ENCODE results near the gene LMCD1. TPM values are rescaled to one million over a fixed set of nuclear protein-coding genes. Genes with fewer than 3 reads are reported as not detected.

LMCD1 gene
- total RNA-seq, 1 experiment from 2014 or later = 46.0 TPM

DNA sequence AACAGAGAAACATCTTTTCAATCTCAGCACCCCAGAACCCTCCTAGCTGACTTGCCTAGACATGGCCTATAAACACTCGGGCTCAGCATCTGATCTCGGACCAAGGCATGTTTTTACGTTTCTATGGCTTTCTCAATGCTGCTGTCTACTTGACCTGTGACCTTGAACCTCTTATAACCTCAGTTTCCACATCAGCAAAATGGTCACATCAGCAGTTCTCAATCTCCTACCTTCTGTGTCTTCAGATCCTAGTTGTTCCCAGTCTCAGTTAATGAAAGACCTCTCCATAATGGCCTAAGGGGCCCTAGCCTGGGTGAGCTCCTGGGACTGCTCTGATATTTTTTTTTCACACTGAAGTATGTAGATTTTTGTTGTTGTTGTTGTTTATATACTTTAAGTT lies 103.4 kb downstream of the LMCD1 start:
- Mint-ChIP-seq H3K9me3 (ENCODE audit: low read depth, unreplicated experiment) (no peaks in the 10 kb centered on the region), H3K4me3 (ENCODE audit: low read depth, unreplicated experiment) (no peak overlapping the region), H3K4me1 (ENCODE audit: low read depth, unreplicated experiment) (no peaks in the 10 kb centered on the region), H3K27ac (ENCODE audit: unreplicated experiment) (no peak overlapping the region), H3K36me3 (ENCODE audit: insufficient read depth, unreplicated experiment) (no peaks in the 10 kb centered on the region), H3K27me3 (ENCODE audit: unreplicated experiment) (no peaks in the 10 kb centered on the region)
- CTCF ChIA-PET = no interaction called here
- no TSS peak for BruUV-seq (replicated peaks)
- DNase-seq = no peak
- intact Hi-C loops (cut with micrococcal nuclease; ENCODE audit: unreplicated experiment) = no loop called here
- TF ChIP-seq, protein P1, sequence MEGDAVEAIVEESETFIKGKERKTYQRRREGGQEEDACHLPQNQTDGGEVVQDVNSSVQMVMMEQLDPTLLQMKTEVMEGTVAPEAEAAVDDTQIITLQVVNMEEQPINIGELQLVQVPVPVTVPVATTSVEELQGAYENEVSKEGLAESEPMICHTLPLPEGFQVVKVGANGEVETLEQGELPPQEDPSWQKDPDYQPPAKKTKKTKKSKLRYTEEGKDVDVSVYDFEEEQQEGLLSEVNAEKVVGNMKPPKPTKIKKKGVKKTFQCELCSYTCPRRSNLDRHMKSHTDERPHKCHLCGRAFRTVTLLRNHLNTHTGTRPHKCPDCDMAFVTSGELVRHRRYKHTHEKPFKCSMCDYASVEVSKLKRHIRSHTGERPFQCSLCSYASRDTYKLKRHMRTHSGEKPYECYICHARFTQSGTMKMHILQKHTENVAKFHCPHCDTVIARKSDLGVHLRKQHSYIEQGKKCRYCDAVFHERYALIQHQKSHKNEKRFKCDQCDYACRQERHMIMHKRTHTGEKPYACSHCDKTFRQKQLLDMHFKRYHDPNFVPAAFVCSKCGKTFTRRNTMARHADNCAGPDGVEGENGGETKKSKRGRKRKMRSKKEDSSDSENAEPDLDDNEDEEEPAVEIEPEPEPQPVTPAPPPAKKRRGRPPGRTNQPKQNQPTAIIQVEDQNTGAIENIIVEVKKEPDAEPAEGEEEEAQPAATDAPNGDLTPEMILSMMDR (IDR thresholded peaks at IDR 0.05; ENCODE audit: unreplicated experiment) = no peak

DNA sequence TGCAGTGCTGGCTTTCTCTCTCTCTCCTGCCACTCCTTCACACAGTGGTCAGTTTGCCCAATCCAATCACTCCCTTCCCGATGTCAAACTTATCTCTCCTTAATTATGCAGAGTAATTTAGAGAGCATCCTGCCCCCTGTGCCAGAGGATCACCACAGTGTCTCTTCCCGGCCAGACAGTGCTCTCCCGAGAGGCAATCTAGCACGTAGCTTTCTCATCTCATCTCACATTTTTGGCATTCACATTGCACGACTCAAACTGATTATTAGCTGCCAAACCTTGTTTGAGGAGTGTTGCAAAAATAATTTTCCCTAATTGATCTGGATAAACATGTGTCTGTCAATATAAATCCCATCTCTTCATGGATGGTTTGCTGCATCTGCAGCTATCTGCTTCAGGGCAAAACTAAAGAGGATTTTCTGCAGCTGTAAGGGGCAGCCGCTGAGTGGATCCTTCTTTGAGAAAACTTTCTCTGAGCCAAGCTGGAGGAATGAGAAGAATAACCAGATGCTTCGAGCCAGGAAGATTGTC lies 105.1 kb downstream of the LMCD1 start:
- intact Hi-C loops (cut with micrococcal nuclease; ENCODE audit: unreplicated experiment) = loop anchor here (1.0 kb wide), 1 partner anchor 164 kb away; no protein-coding TSS in a partner anchor
- H3K27ac Mint-ChIP-seq (ENCODE audit: unreplicated experiment) = no peak overlapping the region
- no peaks in the 10 kb centered on the region for H3K9me3 Mint-ChIP-seq (ENCODE audit: low read depth, unreplicated experiment)
- H3K4me1 Mint-ChIP-seq (ENCODE audit: low read depth, unreplicated experiment) = no peaks in the 10 kb centered on the region
- no peaks in the 10 kb centered on the region for H3K27me3 Mint-ChIP-seq (ENCODE audit: unreplicated experiment)
- no peak overlapping the region for H3K4me3 Mint-ChIP-seq (ENCODE audit: low read depth, unreplicated experiment)
- no peak for DNase-seq
- no TSS peak for BruUV-seq (replicated peaks)
- TF ChIP-seq, protein P1 (IDR thresholded peaks at IDR 0.05; ENCODE audit: unreplicated experiment) = no peak
- CTCF ChIA-PET = interaction anchor here (0.5 kb wide), 1 partner anchor 106 kb away, joined by 3 read pairs; no protein-coding TSS in a partner anchor
- H3K36me3 Mint-ChIP-seq (ENCODE audit: insufficient read depth, unreplicated experiment) = no peaks in the 10 kb centered on the region

DNA sequence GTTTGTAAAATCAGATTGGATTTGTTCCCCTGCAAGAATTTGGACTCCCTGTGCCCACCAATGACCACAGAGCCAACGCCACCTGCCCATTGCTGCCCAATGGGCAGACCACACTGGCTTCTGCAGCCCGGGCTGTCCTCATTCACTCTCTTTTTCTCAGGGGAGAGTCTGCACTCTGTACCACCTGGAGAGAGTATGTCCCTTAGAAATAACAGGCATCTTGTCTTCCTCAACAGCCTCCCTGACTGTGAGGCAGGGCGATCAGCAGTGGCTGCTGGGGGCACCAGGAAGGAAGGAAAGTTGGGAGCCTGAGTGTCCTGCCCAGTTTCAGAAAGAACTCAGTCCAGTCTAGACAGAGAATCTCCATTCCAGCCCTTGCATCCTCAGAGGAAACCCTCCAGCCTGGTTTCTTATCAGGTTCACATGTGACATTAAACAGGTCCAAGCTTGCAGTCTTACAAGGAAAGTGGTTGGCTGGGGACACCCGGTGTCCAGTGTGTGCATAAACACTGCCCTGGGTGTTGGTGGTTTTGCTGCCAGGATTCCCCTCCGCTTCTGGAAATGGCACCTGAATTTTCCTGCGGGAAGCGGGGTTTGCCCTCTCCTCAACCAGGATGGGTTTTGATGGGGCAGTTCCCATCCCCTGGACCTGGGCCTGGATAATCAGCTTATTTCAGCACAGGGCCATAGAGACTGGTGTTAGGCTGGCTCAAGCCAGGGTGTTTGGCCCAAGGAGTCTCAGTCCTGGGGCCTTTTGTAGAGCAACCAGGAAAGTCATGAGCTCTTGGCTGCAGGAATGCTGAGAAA lies 105.8 kb downstream of the LMCD1 start:
- CTCF ChIA-PET = no interaction called here
- Mint-ChIP-seq H3K4me1 (ENCODE audit: low read depth, unreplicated experiment) (no peaks in the 10 kb centered on the region), H3K4me3 (ENCODE audit: low read depth, unreplicated experiment) (no peak overlapping the region), H3K27me3 (ENCODE audit: unreplicated experiment) (no peaks in the 10 kb centered on the region), H3K36me3 (ENCODE audit: insufficient read depth, unreplicated experiment) (no peaks in the 10 kb centered on the region), H3K27ac (ENCODE audit: unreplicated experiment) (no peak overlapping the region), H3K9me3 (ENCODE audit: low read depth, unreplicated experiment) (no peaks in the 10 kb centered on the region)
- intact Hi-C loops (cut with micrococcal nuclease; ENCODE audit: unreplicated experiment) = loop anchor here (1.0 kb wide), 1 partner anchor 165 kb away; no protein-coding TSS in a partner anchor
- DNase-seq = peak; percentile 38
- TF ChIP-seq, protein P1 (IDR thresholded peaks at IDR 0.05; ENCODE audit: unreplicated experiment) = peak; percentile 25
- no TSS peak for BruUV-seq (replicated peaks)

DNA sequence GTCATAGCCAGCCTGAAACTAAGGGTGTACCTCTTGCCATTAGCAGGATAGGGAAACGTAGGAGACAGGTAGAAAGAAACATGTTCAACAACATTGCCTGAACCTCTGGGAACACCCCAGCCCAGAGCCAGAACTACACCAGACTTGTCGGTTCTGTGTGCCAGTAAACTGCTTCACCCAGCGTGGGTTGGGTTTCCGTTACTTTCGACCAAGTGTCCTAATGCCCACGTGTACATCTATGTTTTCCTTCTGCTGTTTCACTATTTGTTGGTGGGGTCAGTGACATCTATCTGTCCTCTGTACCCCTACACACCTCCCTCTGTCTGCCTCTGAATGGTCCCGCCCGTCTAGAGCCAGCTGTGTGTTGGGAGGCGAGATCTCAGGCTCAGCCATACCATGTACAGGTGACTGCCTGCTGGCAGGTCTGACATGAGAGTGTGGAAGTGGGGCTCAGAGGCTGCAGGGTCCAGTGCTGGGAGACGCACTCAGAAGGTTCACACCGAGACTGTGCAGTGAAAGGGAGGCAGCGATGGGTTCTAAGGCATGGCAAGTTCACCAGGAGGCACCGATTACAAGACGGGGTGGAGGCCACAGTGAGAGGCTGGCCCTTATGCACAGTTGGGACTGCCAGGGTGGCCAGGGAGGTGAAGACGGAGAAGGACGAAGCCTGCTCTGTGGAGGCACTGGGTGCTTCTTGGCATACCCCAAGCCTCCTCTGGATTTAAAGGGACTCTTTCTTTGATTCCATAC lies 106.6 kb downstream of the LMCD1 start:
- Mint-ChIP-seq H3K27ac (ENCODE audit: unreplicated experiment) (no peak overlapping the region), H3K4me1 (ENCODE audit: low read depth, unreplicated experiment) (no peaks in the 10 kb centered on the region)

More for the DNA sequence above, 106.6 kb downstream of the LMCD1 start:
- Mint-ChIP-seq H3K27me3 (ENCODE audit: unreplicated experiment) (no peaks in the 10 kb centered on the region), H3K9me3 (ENCODE audit: low read depth, unreplicated experiment) (no peaks in the 10 kb centered on the region), H3K4me3 (ENCODE audit: low read depth, unreplicated experiment) (no peak overlapping the region), H3K36me3 (ENCODE audit: insufficient read depth, unreplicated experiment) (no peaks in the 10 kb centered on the region)
- no peak for DNase-seq
- CTCF ChIA-PET = no interaction called here
- TF ChIP-seq, protein P1 (IDR thresholded peaks at IDR 0.05; ENCODE audit: unreplicated experiment) = no peak
- intact Hi-C loops (cut with micrococcal nuclease; ENCODE audit: unreplicated experiment) = no loop called here
- no TSS peak for BruUV-seq (replicated peaks)
